KMS-11 (cell line): ENCODE results near the gene GNB1.

ENCODE experiments used
- H2AFZ ChIP-seq: fragments of 200-600 bp; sonication (generic); 2 replicates; pipeline ENCODE4 v1.6.1; 2016; ENCODE audit warnings: antibody characterized with exemption, mixed run types, low read depth
- H3K27ac ChIP-seq: fragments of 200-600 bp; sonication (generic); 2 replicates; pipeline ENCODE4 v1.6.1; 2016; ENCODE audit warnings: mild to moderate bottlenecking, mixed run types
- H3K27me3 ChIP-seq: fragments of 200-600 bp; sonication (generic); 2 replicates; pipeline ENCODE4 v1.6.1; 2017; ENCODE audit warnings: mild to moderate bottlenecking, low read depth, mixed run types, moderate library complexity; ENCODE audit not compliant: insufficient read depth
- H3K36me3 ChIP-seq: fragments of 200-600 bp; sonication (generic); 2 replicates; pipeline ENCODE4 v1.6.1; 2017; ENCODE audit warnings: mild to moderate bottlenecking, mixed run types; ENCODE audit not compliant: insufficient read depth
- H3K4me1 ChIP-seq: fragments of 200-600 bp; sonication (generic); 2 replicates; pipeline ENCODE4 v1.6.1; 2016; ENCODE audit warnings: mild to moderate bottlenecking, low read depth, mixed run types; ENCODE audit not compliant: poor library complexity, severe bottlenecking
- H3K4me2 ChIP-seq: fragments of 200-600 bp; sonication (generic); 2 replicates; pipeline ENCODE4 v1.7.0; 2016; ENCODE audit warnings: mild to moderate bottlenecking, mixed run types
- H3K4me3 ChIP-seq: fragments of 200-600 bp; sonication (generic); IDR thresholded peaks from 2 replicates; pipeline ENCODE4 v1.6.1; 2017; ENCODE audit warnings: low read depth, low read length, mixed read lengths; ENCODE audit not compliant: insufficient read depth
- H3K79me2 ChIP-seq: fragments of 200-600 bp; sonication (generic); 2 replicates; pipeline ENCODE4 v1.6.1; 2016; ENCODE audit warnings: low read depth, mixed run types; ENCODE audit not compliant: insufficient read depth
- H3K9ac ChIP-seq: fragments of 200-600 bp; sonication (generic); 2 replicates; pipeline ENCODE4 v1.6.1; 2016; ENCODE audit warnings: mild to moderate bottlenecking, mixed run types
- H4K20me1 ChIP-seq: fragments of 200-600 bp; sonication (generic); 2 replicates; pipeline ENCODE4 v1.6.1; 2016; ENCODE audit warnings: mild to moderate bottlenecking, mixed run types; ENCODE audit not compliant: insufficient read depth
- TF ChIP-seq, protein P1 (sequence below): fragments of 200-600 bp; sonication (generic); conservative IDR thresholded peaks from 2 replicates; pipeline ENCODE4 v1.6.1; 2017; ENCODE audit warnings: low read depth, mild to moderate bottlenecking, antibody characterized with exemption, low read length, moderate library complexity, mixed read lengths

The GNB1 gene

DNA sequence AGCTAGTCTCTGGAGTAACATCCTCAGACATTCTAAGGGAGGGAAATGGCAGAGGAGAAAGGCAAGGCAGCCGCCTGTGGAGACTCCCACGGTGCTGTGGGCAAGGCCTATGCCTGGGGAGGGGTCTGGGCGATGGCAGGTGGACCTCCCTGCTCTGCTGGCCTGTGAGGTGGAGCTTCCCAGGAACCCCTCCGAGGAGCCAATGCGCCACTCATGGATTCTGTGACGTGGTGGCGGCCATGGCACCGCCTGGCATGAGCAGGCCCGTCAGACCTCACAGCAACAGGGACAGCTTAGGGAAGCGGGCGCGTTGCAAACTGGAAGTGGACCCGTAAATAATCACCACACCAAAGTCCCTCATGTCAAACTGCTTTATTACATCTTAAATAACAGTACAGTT lies 106.0 kb downstream of the GNB1 start:
- Histone ChIP-seq H3K4me2 (no peak overlapping the region), H3K4me3 (no peak overlapping the region), H3K36me3 (peaks cover 22% of the 10 kb centered on the region; the same call in 1 of the 2 replicates), H4K20me1 (no peaks in the 10 kb centered on the region), H3K79me2 (no peaks in the 10 kb centered on the region; the same call in 1 of the 2 replicates), H3K27ac (no peak overlapping the region), H3K9ac (no peak overlapping the region), H3K27me3 (no peaks in the 10 kb centered on the region), H3K4me1 (peaks cover 35% of the 10 kb centered on the region), H2AFZ (no peak overlapping the region)
- TF ChIP-seq, protein P1, sequence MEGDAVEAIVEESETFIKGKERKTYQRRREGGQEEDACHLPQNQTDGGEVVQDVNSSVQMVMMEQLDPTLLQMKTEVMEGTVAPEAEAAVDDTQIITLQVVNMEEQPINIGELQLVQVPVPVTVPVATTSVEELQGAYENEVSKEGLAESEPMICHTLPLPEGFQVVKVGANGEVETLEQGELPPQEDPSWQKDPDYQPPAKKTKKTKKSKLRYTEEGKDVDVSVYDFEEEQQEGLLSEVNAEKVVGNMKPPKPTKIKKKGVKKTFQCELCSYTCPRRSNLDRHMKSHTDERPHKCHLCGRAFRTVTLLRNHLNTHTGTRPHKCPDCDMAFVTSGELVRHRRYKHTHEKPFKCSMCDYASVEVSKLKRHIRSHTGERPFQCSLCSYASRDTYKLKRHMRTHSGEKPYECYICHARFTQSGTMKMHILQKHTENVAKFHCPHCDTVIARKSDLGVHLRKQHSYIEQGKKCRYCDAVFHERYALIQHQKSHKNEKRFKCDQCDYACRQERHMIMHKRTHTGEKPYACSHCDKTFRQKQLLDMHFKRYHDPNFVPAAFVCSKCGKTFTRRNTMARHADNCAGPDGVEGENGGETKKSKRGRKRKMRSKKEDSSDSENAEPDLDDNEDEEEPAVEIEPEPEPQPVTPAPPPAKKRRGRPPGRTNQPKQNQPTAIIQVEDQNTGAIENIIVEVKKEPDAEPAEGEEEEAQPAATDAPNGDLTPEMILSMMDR = no peak

DNA sequence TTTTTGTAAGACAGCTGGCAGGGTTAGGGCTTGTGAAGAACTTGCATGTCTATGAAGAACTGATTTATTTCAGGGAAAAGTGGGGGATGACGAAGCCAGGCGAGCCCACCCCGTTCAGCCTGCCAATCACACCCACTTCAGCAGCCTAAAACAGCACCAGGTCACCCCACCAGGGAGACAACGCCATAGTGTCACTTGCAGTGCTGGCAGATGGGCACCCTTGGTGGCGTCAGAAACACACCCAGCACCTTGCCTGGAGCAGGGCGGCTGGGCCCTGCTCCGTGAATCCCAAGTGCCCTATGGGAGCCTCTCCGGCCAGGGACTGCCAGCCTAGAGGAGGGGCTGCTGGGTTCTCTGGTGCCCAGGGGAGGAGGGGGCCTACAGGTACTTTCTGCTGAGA lies 107.6 kb downstream of the GNB1 start:
- Histone ChIP-seq H3K27ac (no peak overlapping the region; the same call in 1 of the 2 replicates), H3K79me2 (no peaks in the 10 kb centered on the region; the same call in 1 of the 2 replicates), H3K4me2 (no peak overlapping the region), H3K27me3 (no peaks in the 10 kb centered on the region), H2AFZ (no peak overlapping the region), H4K20me1 (no peaks in the 10 kb centered on the region), H3K4me3 (no peak overlapping the region), H3K9ac (no peak overlapping the region), H3K4me1 (peaks cover 46% of the 10 kb centered on the region), H3K36me3 (peaks cover 14% of the 10 kb centered on the region; the same call in 1 of the 2 replicates)
- TF ChIP-seq, protein P1 = no peak

DNA sequence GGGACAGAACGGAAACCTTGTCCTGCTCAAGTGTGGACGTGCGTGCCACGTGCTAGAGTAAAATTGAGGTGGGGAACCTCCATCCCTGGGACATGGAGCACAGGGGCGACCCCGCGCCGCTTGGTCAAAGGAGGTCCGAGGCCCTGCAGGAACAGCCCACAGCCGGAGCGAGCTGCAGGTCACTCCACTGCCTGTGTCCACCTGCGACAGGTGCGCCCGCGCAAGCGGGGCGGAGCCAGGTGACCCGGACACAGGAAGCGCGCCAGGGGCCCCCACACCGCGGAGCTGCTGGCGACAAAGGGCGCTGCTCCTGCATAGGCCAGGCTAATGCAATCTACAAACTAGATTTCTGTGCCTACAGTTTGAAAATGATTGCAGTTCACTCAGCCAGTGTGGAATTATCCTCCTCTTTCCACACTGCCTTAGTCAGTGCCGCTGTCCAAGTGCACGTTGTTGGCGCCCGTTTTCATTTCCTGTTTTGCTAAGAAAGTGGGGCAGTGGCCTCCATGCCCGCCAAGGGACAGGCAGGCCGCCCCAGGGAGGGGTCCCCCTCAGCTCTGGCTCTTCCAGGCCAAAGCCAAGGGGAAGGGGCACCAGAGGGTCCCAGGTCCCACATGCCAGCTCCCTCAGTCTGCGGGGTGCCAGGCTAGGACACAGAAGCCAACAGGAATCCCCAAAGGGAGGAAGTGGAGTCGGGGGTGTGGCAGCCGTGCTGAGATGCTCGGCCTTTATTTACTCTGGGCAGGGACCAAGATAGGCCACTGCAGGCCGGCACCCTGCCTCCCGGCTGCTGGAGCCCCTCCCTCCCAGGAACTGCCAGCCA lies 108.3 kb downstream of the GNB1 start:
- no peak overlapping the region; the same call in 1 of the 2 replicates for H3K27ac ChIP-seq
- peaks cover 5% of the 10 kb centered on the region; the same call in 1 of the 2 replicates for H3K79me2 ChIP-seq
- no peak overlapping the region for H3K4me3 ChIP-seq
- peaks cover 46% of the 10 kb centered on the region for H3K4me1 ChIP-seq
- no peak overlapping the region for H3K9ac ChIP-seq
- no peaks in the 10 kb centered on the region for H3K27me3 ChIP-seq
- H3K4me2 ChIP-seq = no peak overlapping the region
- peaks cover 9% of the 10 kb centered on the region; the same call in 1 of the 2 replicates for H3K36me3 ChIP-seq
- no peaks in the 10 kb centered on the region for H4K20me1 ChIP-seq
- TF ChIP-seq, protein P1 = no peak
- no peak overlapping the region for H2AFZ ChIP-seq

DNA sequence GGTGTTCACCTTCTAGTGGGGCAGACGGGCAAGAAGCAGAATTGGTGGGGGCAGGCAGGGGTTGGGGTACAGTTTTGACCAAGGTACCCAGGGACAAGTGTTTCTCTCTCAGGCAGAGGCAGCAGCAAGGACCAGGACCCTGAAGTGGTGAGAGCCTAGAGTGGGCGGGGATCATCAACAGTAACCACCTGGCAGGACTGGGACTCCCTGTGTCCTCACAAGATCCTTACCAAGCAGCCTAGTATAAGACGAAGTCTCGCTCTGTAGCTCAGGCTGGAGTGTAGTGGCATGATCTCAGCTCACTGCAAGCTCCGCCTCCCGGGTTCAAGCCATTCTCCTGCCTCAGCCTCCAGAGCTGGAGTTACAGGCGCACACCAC lies 109.4 kb downstream of the GNB1 start:
- H3K36me3 ChIP-seq = peaks cover under 1% of the 10 kb centered on the region; the same call in 1 of the 2 replicates
- H3K27ac ChIP-seq = peak overlapping the region; percentile 93; the same call in 1 of the 2 replicates
- H3K79me2 ChIP-seq = peaks cover 16% of the 10 kb centered on the region
- H3K27me3 ChIP-seq = no peaks in the 10 kb centered on the region
- H2AFZ ChIP-seq = no peak overlapping the region
- H3K4me2 ChIP-seq = peak overlapping the region; percentile 94; the same call in 1 of the 2 replicates
- TF ChIP-seq, protein P1 = no peak
- no peaks in the 10 kb centered on the region for H4K20me1 ChIP-seq
- no peak overlapping the region; the same call in 1 of the 2 replicates for H3K9ac ChIP-seq
- H3K4me3 ChIP-seq = no peak overlapping the region
- peaks cover 54% of the 10 kb centered on the region for H3K4me1 ChIP-seq
